ENCODE data around the gene TMEM53.

The TMEM53 gene

GRCh38 chr1:44655609-44656008, 18.7 kb downstream of the TMEM53 start:
- TF ChIP-seq CTCF (IDR thresholded peaks at IDR 0.05; ENCODE audit: low read length, missing control alignments) = peak; percentile 83
- peak; percentile 32 for DNase-seq (ENCODE audit: low read depth)

GRCh38 chr1:44654621-44655187, 19.6 kb downstream of the TMEM53 start:
- no peak for DNase-seq (ENCODE audit: low read depth)
- no peak overlapping the region for H3K4me3 ChIP-seq (replicated peaks; ENCODE audit: low read depth, low read length)
- TF ChIP-seq CTCF (IDR thresholded peaks at IDR 0.05; ENCODE audit: low read length, missing control alignments) = no peak

More at GRCh38 chr1:44655609-44656008, 18.7 kb downstream of the TMEM53 start:
- H3K4me3 ChIP-seq (replicated peaks; ENCODE audit: low read depth, low read length) = no peak overlapping the region

- no peak for DNase-seq (ENCODE audit: low read depth)
- H3K4me3 ChIP-seq (replicated peaks; ENCODE audit: low read depth, low read length) = no peak overlapping the region
- no peak for TF ChIP-seq CTCF (IDR thresholded peaks at IDR 0.05; ENCODE audit: low read length, missing control alignments)
These were observed 20.9 kb downstream of the TMEM53 start for GRCh38 chr1:44653107-44653964.

- DNase-seq (ENCODE audit: low read depth) = peak; percentile 71
- TF ChIP-seq CTCF (IDR thresholded peaks at IDR 0.05; ENCODE audit: low read length, missing control alignments) = peak; percentile 96
- no peak overlapping the region for H3K4me3 ChIP-seq (replicated peaks; ENCODE audit: low read depth, low read length)
These were observed 21.7 kb downstream of the TMEM53 start for GRCh38 chr1:44652445-44653106.

GRCh38 chr1:44651069-44651468, 23.2 kb downstream of the TMEM53 start:
- no peak for DNase-seq (ENCODE audit: low read depth)
- no peak for TF ChIP-seq CTCF (IDR thresholded peaks at IDR 0.05; ENCODE audit: low read length, missing control alignments)
- no peak overlapping the region for H3K4me3 ChIP-seq (replicated peaks; ENCODE audit: low read depth, low read length)

GRCh38 chr1:44650159-44650831, 24.0 kb downstream of the TMEM53 start:
- no peak overlapping the region for H3K4me3 ChIP-seq (replicated peaks; ENCODE audit: low read depth, low read length)
- no peak for DNase-seq (ENCODE audit: low read depth)
- no peak for TF ChIP-seq CTCF (IDR thresholded peaks at IDR 0.05; ENCODE audit: low read length, missing control alignments)

Data from fibroblast of pulmonary artery (primary cell).